Right atrium auricular region (tissue), 2 donors: ENCODE results near the gene CENPC. TPM values are rescaled to one million over a fixed set of nuclear protein-coding genes. Genes with fewer than 3 reads are reported as not detected.
A peak's percentile ranks its signal among the peaks of the same experiment; 100 is the strongest.

ENCODE experiments used
- DNase-seq: peaks from one replicate; pipeline ENCODE4 v3.0.0-alpha.2; 2019; ENCODE audit warnings: low spot score
- H3K27ac ChIP-seq, 2 donors: fragments of 200-600 bp; sonication (generic); 1 replicate in 1 of 2; 2 replicates in 1 of 2; pipeline ENCODE4 v1.5.1; 2016 to 2019
- H3K27me3 ChIP-seq, 2 donors: fragments of 200-600 bp; sonication (generic); one replicate each; pipeline versions ENCODE4 v1.5.1 to v1.6.0; 2017 to 2019
- H3K36me3 ChIP-seq: fragments of 200-600 bp; sonication (generic); one replicate; pipeline ENCODE4 v1.5.1; 2016
- H3K4me1 ChIP-seq, 2 donors: fragments of 200-600 bp; sonication (generic); one replicate each; pipeline versions ENCODE4 v1.5.1 to v1.6.0; 2017 to 2019
- H3K4me3 ChIP-seq, 2 donors: fragments of 200-600 bp; sonication (generic); 1 replicate in 1 of 2; 2 replicates in 1 of 2; pipeline ENCODE4 v1.5.1; 2017 to 2019; ENCODE audit warnings: mild to moderate bottlenecking in 1 of 2, moderate library complexity in 1 of 2
- H3K9me3 ChIP-seq, 2 donors: fragments of 200-600 bp; sonication (generic); one replicate each; pipeline ENCODE4 v1.5.1; 2019
- total RNA-seq, 2 donors: library from RNA; depleted of rRNA; stranded (reverse); fragments of >200 nt; gene quantifications; one replicate each; pipeline ENCODE4 v1.1.0, GENCODE V29; 2016
- TF ChIP-seq, protein P1 (sequence below), 2 donors: fragments of 200-600 bp; sonication (generic); IDR thresholded peaks; one replicate each; pipeline ENCODE4 v1.5.1; 2019; ENCODE audit warnings: antibody characterized with exemption in 2 of 2

Gene CENPC
- total RNA-seq, 2 donors from 2014 or later, result 6.6 to 7.9 TPM

DNA sequence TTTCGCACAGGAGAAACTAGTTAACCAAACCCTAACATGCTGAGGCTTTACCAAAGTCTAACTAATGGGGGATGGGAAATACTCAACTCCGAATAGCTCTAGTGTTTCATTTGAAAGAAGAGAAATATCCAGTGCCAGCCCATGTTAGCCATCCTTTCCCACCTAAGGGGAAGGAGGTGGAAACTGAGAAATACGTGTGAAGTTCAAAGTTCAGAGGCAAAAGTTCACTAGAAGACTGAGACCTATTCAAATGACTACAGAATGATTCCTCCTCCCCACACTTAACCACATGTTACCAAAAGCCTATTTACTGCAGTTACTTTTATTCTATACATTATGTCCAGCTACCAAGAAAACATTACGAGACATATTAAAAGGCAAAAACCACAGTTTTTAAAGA is 106.3 kb downstream of the CENPC start:
- H3K36me3 ChIP-seq, result no peaks in the 10 kb centered on the region
- TF ChIP-seq, protein P1, sequence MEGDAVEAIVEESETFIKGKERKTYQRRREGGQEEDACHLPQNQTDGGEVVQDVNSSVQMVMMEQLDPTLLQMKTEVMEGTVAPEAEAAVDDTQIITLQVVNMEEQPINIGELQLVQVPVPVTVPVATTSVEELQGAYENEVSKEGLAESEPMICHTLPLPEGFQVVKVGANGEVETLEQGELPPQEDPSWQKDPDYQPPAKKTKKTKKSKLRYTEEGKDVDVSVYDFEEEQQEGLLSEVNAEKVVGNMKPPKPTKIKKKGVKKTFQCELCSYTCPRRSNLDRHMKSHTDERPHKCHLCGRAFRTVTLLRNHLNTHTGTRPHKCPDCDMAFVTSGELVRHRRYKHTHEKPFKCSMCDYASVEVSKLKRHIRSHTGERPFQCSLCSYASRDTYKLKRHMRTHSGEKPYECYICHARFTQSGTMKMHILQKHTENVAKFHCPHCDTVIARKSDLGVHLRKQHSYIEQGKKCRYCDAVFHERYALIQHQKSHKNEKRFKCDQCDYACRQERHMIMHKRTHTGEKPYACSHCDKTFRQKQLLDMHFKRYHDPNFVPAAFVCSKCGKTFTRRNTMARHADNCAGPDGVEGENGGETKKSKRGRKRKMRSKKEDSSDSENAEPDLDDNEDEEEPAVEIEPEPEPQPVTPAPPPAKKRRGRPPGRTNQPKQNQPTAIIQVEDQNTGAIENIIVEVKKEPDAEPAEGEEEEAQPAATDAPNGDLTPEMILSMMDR (IDR thresholded peaks at IDR 0.05), result no peak
- no peak overlapping the region for H3K27ac ChIP-seq
- H3K27me3 ChIP-seq, result no peaks in the 10 kb centered on the region
- no peaks in the 10 kb centered on the region for H3K9me3 ChIP-seq
- no peak for DNase-seq
- H3K4me1 ChIP-seq, result peaks cover 0 to 7% of the 10 kb centered on the region in 2 donors
- H3K4me3 ChIP-seq, result no peak overlapping the region

DNA sequence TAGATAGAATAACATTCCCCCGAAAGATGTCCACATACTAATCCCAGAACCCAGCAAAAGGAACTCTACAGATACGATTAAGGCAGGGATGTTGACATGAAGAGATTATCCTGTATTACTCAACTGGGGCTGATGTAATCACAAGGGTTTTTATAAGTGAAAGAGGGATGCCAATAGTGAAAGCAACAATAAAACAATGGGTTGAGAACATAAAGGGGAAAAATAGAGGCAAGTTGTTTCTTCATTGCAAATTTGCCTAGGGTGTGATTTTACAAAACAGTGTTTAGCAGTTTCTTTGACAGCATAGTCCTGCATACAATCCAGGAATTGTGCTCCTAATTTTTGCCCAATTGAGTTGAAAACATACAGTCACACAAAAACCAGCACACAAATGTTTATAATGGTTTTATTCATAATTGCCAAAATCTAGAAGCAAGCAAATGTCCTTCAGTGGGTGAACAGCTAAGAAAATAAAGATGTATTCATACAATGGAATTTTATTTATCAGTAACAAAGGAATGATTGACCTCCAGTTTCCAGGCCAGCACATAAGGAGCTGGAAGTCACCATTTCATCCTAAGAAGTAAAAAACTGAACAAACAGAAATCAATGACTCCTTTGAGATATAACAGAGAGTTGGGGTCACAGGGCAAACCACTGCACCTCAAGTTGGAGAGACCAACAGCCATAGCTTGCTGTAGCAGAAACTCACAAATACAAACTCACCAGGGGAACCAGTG is 107.2 kb downstream of the CENPC start:
- H3K9me3 ChIP-seq, result no peaks in the 10 kb centered on the region
- TF ChIP-seq, protein P1 (IDR thresholded peaks at IDR 0.05), result no peak
- peak overlapping the region; percentile 8 to 40 for H3K27ac ChIP-seq

DNA sequence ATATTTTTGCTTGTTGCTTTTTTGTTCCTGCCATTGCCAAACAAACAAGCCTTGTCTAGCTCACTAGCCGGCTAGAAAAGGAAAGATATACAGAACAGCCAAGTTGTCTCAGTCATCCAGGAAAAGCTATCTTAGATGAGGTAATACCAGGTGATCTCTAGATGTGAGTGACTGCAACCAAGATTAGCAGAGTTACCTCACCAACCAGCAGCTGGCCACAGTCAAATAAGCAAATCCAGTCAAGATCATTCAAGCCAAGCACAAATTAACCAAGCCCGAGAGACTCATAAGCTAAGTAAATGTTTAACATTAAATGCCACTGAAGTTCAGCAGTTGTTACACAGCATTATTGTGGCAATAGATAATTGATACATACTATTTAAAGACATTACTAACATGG is 108.6 kb downstream of the CENPC start:
- peaks cover 0 to 7% of the 10 kb centered on the region in 2 donors for H3K4me1 ChIP-seq
- H3K9me3 ChIP-seq, result no peaks in the 10 kb centered on the region
- TF ChIP-seq, protein P1 (IDR thresholded peaks at IDR 0.05), result no peak
- no peak for DNase-seq
- H3K27ac ChIP-seq, result peak overlapping the region in 1 of 2 donors; percentile 0
- H3K4me3 ChIP-seq, result no peak overlapping the region
- H3K36me3 ChIP-seq, result no peaks in the 10 kb centered on the region
- no peaks in the 10 kb centered on the region for H3K27me3 ChIP-seq

More for the DNA sequence above, 107.2 kb downstream of the CENPC start:
- peaks cover 0 to 7% of the 10 kb centered on the region in 2 donors for H3K4me1 ChIP-seq
- DNase-seq, result no peak
- no peak overlapping the region for H3K4me3 ChIP-seq
- no peaks in the 10 kb centered on the region for H3K36me3 ChIP-seq
- H3K27me3 ChIP-seq, result no peaks in the 10 kb centered on the region

DNA sequence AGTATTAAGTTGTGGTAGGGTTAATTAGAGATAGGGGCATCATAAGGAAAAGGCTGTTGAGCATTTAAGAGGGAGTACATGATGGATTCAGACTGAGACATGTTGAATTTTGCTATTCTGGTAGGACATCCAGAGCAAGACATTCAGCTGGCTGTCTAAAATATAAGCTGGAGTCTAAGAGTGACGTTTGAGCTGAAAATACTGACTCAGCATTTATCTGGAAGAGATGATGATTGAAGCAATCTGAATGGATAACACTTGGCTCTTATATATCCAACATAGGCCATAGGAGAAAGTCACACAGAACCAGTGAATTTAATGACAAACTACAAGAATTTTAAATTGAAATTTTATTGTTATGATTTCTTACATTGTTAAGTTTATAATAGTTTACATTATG is 114.3 kb downstream of the CENPC start:
- Histone ChIP-seq H3K9me3 (no peaks in the 10 kb centered on the region), H3K36me3 (no peaks in the 10 kb centered on the region), H3K4me1 (no peaks in the 10 kb centered on the region), H3K4me3 (no peak overlapping the region), H3K27me3 (no peaks in the 10 kb centered on the region), H3K27ac (no peak overlapping the region)
- DNase-seq, result no peak
- TF ChIP-seq, protein P1 (IDR thresholded peaks at IDR 0.05), result no peak

DNA sequence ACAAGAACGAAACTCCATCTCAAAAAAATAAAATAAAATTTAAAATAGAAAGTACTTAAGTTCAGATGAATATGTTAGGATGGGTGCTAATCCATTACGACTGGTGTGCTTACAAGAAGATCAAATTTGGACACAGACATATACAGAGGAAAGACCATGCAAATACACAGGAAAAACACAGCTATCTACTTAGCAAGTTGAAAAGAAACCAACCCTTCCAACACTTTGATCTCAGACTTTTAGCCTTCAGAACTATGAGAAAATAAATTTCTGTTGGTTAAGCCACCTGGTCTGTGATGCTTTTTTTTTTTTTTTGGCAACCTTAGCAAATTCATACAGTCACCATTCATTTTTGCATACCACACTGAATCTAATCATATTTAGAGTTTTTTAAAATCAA is 116.5 kb downstream of the CENPC start:
- Histone ChIP-seq H3K4me1 (no peaks in the 10 kb centered on the region), H3K27ac (no peak overlapping the region), H3K36me3 (no peaks in the 10 kb centered on the region), H3K27me3 (no peaks in the 10 kb centered on the region), H3K4me3 (no peak overlapping the region), H3K9me3 (no peaks in the 10 kb centered on the region)
- DNase-seq, result no peak
- TF ChIP-seq, protein P1 (IDR thresholded peaks at IDR 0.05), result no peak

Other genes starting within 250 kb of the CENPC start
- not detected for gene STAP1, start 13.2 kb upstream of the CENPC start, total RNA-seq
- gene UBA6, start 155.7 kb upstream of the CENPC start, total RNA-seq, result 10 to 100 TPM; 22.4 to 28.6 TPM
- not detected for gene GNRHR, start 208.9 kb upstream of the CENPC start, total RNA-seq